Renal cortical epithelial cell (primary cell): ENCODE data around the gene SNX21. TPM values are rescaled to one million over a fixed set of nuclear protein-coding genes. Genes with fewer than 3 reads are reported as not detected.

ENCODE experiments used
- DNase-seq: peaks from one replicate; pipeline ENCODE4 v3.0.0-alpha.2; 2011; ENCODE audit warnings: low read depth
- total RNA-seq: library from RNA; depleted of rRNA; stranded (reverse); fragments of >200 nt; gene quantifications from 2 replicates; pipeline ENCODE4 v1.2.3, GENCODE V29; 2014

Gene SNX21
- total RNA-seq, 1 donor from 2014 or later = 32.1 TPM

DNA sequence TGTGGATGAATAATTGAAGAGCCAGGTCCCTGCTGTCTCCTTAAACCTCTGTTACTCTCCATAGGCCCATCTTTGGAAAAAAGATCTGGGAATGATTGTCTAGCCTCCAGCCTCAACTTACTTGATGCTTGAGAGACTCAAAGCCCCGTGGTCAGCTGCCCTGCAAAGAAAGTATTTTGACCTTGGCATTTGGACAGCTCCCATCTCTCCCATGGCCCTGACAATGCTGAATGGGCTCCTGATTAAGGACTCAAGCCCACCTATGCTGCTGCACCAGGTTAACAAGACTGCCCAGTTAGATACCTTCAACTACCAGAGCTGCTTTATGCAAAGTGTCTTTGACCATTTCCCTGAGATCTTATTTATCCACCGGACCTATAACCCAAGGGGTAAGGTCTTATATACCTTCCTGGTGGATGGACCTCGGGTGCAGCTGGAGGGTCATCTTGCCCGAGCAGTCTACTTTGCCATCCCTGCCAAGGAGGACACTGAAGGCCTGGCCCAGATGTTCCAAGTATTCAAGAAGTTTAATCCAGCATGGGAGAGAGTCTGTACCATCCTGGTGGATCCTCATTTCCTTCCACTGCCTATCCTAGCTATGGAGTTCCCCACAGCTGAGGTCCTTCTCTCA, 49.0 kb downstream of the SNX21 start:
- DNase-seq = no peak

DNA sequence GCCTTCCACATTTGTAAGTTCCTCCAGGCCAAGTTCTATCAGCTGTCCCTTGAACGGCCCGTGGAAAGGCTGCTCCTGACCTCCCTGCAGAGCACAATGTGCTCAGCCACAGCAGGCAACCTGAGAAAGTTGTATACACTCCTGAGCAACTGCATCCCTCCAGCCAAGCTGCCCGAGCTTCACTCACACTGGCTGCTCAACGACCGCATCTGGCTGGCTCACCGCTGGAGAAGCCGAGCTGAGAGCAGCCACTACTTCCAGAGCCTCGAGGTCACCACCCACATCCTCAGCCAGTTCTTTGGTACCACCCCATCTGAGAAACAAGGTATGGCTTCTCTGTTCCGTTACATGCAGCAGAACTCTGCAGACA, 49.5 kb downstream of the SNX21 start:
- no peak for DNase-seq

DNA sequence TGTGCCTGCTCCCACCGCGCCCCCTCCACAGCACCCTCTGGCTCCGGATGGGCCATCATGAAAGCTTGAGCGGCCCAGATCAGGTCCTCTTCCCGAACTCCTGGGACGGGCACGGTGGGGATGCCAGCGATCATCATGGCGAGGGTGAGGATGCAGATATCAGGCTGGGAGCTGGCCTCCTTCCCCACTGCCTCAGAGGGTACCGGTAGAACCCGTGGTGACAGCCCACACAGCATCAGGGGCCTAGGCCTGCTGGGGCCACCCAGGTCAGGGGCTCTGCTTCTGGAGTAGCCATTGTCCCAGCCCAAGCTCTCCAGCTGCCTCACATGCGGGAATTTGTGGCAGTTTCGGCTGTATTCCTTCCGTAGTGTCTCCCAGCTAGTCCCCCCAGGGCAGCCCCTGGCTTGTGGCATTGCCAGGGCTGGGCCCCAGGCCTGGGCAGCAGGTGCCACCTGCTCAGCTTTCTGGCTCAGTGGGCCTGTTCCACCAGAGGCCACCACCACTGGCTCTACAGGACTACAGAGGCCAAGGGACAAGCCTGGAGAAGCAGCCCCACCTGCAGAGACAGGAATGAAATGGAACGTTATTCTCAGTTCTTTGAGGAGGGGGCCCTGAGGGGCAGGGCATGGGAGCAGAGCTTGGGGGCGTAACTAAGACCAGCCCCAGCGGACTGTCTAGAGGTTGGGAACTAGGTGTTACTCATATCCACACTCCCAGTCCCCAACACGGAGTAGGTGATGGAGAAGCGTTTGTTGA, 53.2 kb downstream of the SNX21 start:
- DNase-seq = no peak

DNA sequence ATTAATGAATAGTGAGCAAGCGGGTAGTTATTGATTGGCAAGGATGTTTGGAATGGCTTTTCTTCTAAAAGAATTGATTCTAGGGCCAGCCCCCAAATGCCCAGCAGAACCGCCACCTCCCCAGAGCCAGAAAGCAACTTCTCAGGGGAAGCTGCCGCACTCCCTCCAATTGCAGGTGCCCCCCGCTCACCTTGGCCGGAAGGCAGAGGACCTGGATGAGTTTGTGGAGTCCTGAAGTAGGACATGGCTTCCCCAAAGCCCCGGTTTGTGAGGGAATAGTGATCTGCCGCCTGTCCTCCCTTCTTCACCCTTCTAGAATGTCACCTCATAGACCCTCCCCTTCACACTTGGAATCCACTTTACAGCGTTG, 53.7 kb downstream of the SNX21 start, which contains the start of gene SPATA25:
TSS of gene SPATA25 (minus strand) at position 277 of the 370 bp plus-strand sequence. CDS start at position 245, 32 bp downstream.
- DNase-seq = no peak

DNA sequence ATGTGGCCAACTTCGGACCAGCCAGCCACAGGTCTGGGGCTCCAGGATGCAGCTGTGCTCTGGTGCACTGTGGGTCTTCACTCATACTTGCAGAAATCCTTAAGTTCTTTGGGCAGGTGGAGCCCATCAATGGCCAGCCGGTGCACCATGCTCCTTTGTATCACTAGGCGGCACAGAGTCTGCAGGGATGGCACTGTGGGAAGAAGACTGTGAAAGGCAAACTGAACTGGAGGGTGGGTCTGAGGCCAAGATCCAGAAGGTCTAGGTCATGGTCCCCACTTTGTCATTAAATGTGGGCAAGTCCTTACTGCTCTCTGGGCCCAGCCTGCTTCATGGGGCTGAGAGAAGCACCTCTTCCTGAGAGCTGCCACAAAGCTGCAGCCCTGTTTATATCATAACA, 55.1 kb downstream of the SNX21 start:
- DNase-seq = no peak

DNA sequence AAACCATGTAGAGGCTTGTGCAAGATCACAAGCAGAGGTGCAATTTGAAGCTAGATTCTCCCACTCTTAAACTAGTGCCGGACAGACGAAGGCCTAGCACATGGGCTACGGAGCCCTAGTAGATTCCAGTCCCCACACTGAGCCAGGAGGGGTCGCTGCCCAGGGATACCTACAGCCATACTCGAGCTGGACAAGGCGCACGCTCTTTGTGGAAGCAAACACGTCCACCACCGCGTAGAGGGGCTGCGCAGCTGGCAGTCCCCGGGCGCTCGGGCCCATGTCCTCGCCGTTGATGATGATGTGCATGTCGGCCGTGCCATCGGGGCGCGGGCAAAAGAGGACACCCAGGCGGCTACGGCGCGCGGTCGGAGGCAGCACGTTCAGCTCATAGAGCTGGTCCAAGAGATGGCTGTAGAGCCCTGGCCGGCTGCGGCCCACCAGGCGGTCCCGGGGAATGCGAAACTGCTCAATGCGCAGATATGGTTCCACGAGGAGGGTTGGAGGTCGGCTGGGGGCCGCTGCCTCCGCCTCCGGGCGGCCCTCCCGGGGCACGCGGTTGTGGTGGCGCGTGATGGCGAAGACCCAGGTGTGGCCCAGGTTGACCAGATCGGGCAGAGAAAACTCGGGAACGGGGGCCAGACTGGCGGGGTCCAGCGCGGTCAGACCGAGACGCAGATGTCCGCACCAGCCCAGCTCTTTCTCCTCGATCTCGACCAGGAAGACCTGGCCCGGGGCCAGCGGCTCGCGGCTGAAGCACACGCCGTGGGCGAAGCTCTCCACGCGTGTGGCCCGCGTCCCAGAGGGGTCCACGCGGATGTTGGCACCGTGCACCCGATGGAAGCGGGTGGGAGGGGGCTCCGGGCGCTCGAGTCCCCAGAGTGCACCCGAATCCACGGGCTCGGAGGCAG, 56.7 kb downstream of the SNX21 start:
- DNase-seq = peak; percentile 64

DNA sequence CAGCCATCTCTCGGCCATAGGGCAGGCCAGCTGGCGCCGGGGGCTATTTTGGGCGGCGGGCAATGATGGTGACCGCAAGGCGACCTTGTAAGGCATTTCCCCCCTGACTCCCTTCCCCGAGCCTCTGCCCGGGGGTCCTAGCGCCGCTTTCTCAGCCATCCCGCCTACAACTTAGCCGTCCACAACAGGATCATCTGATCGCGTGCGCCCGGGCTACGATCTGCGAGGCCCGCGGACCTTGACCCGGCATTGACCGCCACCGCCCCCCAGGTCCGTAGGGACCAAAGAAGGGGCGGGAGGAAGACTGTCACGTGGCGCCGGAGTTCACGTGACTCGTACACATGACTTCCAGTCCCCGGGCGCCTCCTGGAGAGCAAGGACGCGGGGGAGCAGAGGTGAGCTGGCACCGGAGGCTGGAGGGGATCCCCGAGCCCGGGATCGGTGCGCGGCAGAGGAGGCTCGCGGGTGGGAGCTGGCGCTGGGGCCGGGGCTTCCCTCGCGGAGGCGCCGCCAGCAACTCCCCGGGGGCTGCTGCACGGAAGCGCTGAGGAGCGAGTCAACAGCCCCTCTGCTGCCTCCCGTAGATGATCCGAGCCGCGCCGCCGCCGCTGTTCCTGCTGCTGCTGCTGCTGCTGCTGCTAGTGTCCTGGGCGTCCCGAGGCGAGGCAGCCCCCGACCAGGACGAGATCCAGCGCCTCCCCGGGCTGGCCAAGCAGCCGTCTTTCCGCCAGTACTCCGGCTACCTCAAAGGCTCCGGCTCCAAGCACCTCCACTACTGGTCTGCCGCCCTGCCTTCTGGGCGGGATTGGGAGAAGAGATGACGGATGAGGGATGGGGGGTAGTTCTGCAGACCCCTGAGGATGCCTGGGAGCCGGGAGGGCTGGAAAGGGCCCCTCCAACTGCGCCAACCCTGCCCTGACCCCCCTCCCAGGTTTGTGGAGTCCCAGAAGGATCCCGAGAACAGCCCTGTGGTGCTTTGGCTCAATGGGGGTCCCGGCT, 57.7 kb downstream of the SNX21 start, which contains the start of the genes CTSA and NEURL2:
TSS of gene CTSA (plus strand) at position 351 of the 999 bp plus-strand sequence. CDS start at position 585, 234 bp downstream.
TSS of gene NEURL2 (minus strand) at position 224 of the 999 bp plus-strand sequence. CDS start at position 7, 217 bp downstream.
- peak; percentile 71 for DNase-seq

DNA sequence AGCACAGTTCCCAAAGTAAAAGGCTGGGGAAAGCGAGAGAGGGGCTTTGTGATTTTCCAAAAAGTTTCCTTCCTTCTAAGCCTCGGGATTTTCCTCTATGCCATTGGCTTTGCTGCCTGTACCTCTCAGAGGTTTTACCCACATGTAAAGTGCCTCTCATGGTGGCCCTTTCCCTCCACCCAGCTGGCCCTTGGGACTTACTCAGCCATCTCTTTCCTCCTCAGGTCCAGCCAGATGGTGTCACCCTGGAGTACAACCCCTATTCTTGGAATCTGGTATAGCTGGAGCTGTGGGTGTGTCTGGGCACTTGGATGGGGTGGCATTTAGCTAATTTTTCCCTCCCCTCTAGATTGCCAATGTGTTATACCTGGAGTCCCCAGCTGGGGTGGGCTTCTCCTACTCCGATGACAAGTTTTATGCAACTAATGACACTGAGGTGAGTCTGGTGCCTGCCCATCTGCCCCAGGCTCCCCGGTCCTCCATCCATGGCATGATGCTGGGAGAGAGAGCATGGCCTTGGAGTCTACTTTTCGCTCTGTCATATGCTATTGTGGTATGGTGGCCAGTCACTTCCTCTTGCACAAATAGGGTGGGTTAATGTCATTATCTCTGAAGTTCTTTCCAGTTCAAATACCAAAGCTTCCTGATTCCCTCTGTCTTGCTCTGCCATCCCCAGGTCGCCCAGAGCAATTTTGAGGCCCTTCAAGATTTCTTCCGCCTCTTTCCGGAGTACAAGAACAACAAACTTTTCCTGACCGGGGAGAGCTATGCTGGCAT, 58.6 kb downstream of the SNX21 start:
- DNase-seq = peak; percentile 41

Other genes with a start within 250 kb of the SNX21 start
- gene WFDC10A, start 204.1 kb upstream of the SNX21 start, total RNA-seq = not detected in 2 replicates
- not detected in 2 replicates for gene WFDC9, start 202.5 kb upstream of the SNX21 start, total RNA-seq
- not detected in 2 replicates for gene WFDC11, start 163.6 kb upstream of the SNX21 start, total RNA-seq
- gene WFDC13, start 131.8 kb upstream of the SNX21 start, total RNA-seq = not detected in 2 replicates
- gene WFDC10B, start 128.8 kb upstream of the SNX21 start, total RNA-seq = not detected in 2 replicates
- not detected in 2 replicates for gene SPINT4, start 111.5 kb upstream of the SNX21 start, total RNA-seq
- gene WFDC3, start 41.9 kb upstream of the SNX21 start, total RNA-seq = 0.50 and 3.5 TPM in 2 replicates
- 13.3 and 14.2 TPM in 2 replicates for gene DNTTIP1, start 41.8 kb upstream of the SNX21 start, total RNA-seq
- 0.75 and 16.7 TPM in 2 replicates for gene UBE2C, start 21.2 kb upstream of the SNX21 start, total RNA-seq
- not detected in 2 replicates for gene TNNC2, start 6.5 kb upstream of the SNX21 start, total RNA-seq
- gene ACOT8, start 23.6 kb downstream of the SNX21 start, total RNA-seq = 32.1 and 35.7 TPM in 2 replicates
- gene ZSWIM3, start 23.8 kb downstream of the SNX21 start, total RNA-seq = 4.3 and 5.9 TPM in 2 replicates
- gene ZSWIM1, start 47.4 kb downstream of the SNX21 start, total RNA-seq = 3.6 and 6.9 TPM in 2 replicates
- gene SPATA25, start 53.8 kb downstream of the SNX21 start, total RNA-seq = 0.85 and 1.0 TPM in 2 replicates
- 3.0 and 3.3 TPM in 2 replicates for gene NEURL2, start 57.4 kb downstream of the SNX21 start, total RNA-seq
- 20.7 and 64.2 TPM in 2 replicates for gene CTSA, start 57.5 kb downstream of the SNX21 start, total RNA-seq
- gene PLTP, start 78.4 kb downstream of the SNX21 start, total RNA-seq = 10.4 and 32.1 TPM in 2 replicates
- gene PCIF1, start 100.9 kb downstream of the SNX21 start, total RNA-seq = 7.1 and 19.4 TPM in 2 replicates
- 11.1 and 16.1 TPM in 2 replicates for gene ZNF335, start 138.4 kb downstream of the SNX21 start, total RNA-seq
- 0.87 TPM in 1 of 2 replicates, not detected in the other for gene MMP9, start 175.1 kb downstream of the SNX21 start, total RNA-seq
- gene SLC12A5, start 195.4 kb downstream of the SNX21 start, total RNA-seq = 0.17 and 0.55 TPM in 2 replicates